Liver (tissue), 9 donors: ENCODE results near the gene HCCS. TPM values are rescaled to one million over a fixed set of nuclear protein-coding genes. Genes with fewer than 3 reads are reported as not detected.

ENCODE experiments used
- DNase-seq: peaks from one replicate; pipeline ENCODE4 v3.0.0-alpha.2; 2017; ENCODE audit warnings: low spot score
- H3K27ac ChIP-seq, 2 donors: one replicate each; pipeline ENCODE4 v1.7.0; 2013; ENCODE audit warnings: inconsistent platforms in 2 of 2, low read length in 2 of 2, control low read depth in 1 of 2, low read depth in 1 of 2, mild to moderate bottlenecking in 1 of 2
- H3K27me3 ChIP-seq, 4 donors: one replicate each; pipeline versions ENCODE4 v1.6.1 to v1.7.0; 2013; ENCODE audit warnings: low read length in 3 of 4, inconsistent platforms in 1 of 4, mild to moderate bottlenecking in 1 of 4, moderate library complexity in 1 of 4; ENCODE audit not compliant: control insufficient read depth in 4 of 4, insufficient read depth in 4 of 4
- H3K36me3 ChIP-seq, 4 donors: one replicate each; pipeline versions ENCODE4 v1.6.1 to v1.7.0; 2013; ENCODE audit warnings: low read length in 3 of 4, mild to moderate bottlenecking in 3 of 4, low read depth in 1 of 4, moderate library complexity in 1 of 4; ENCODE audit not compliant: control insufficient read depth in 4 of 4, insufficient read depth in 3 of 4
- H3K4me1 ChIP-seq, 4 donors: one replicate each; pipeline versions ENCODE4 v1.6.1 to v1.7.0; 2013; ENCODE audit warnings: low read length in 3 of 4, mild to moderate bottlenecking in 3 of 4, moderate library complexity in 1 of 4; ENCODE audit not compliant: control insufficient read depth in 4 of 4, insufficient read depth in 4 of 4
- H3K4me3 ChIP-seq, 3 donors: one replicate each; pipeline versions ENCODE4 v1.6.1 to v1.7.0; 2013; ENCODE audit warnings: low read length in 3 of 3, control low read depth in 1 of 3, low read depth in 1 of 3, mild to moderate bottlenecking in 1 of 3
- H3K9ac ChIP-seq, 2 donors: one replicate each; pipeline ENCODE4 v1.7.0; 2013; ENCODE audit warnings: low read length in 2 of 2, mild to moderate bottlenecking in 2 of 2, moderate library complexity in 2 of 2, control low read depth in 1 of 2, low read depth in 1 of 2
- H3K9me3 ChIP-seq, 4 donors: one replicate each; pipeline versions ENCODE4 v1.6.1 to v1.7.0; 2013; ENCODE audit warnings: low read length in 3 of 4; ENCODE audit not compliant: control insufficient read depth in 4 of 4
- EGR1 ChIP-seq, 2 donors: IDR thresholded peaks; 2 replicates each; pipeline ENCODE4 v1.6.1; 2016 to 2018; ENCODE audit warnings: antibody characterized with exemption in 2 of 2, low read depth in 2 of 2
- FOXA1 ChIP-seq: IDR thresholded peaks from 2 replicates; pipeline ENCODE4 v1.6.1; 2016; ENCODE audit warnings: antibody characterized with exemption
- HNF4A ChIP-seq, 2 donors: conservative IDR thresholded peaks; 2 replicates each; pipeline ENCODE4 v1.6.1; 2016; ENCODE audit warnings: antibody characterized with exemption in 2 of 2, mild to moderate bottlenecking in 2 of 2
- HNF4G ChIP-seq: IDR thresholded peaks from 2 replicates; pipeline ENCODE4 v1.6.1; 2016; ENCODE audit warnings: antibody characterized with exemption
- JUND ChIP-seq, 2 donors: IDR thresholded peaks; 2 replicates each; pipeline ENCODE4 v1.6.1; 2016; ENCODE audit warnings: antibody characterized with exemption in 2 of 2
- NR2F2 ChIP-seq: IDR thresholded peaks from 2 replicates; pipeline ENCODE4 v1.6.1; 2016; ENCODE audit warnings: antibody characterized with exemption
- RAD21 ChIP-seq, 2 donors: IDR thresholded peaks; 2 replicates each; pipeline ENCODE4 v1.6.1; 2016; ENCODE audit warnings: antibody characterized with exemption in 2 of 2, mild to moderate bottlenecking in 2 of 2
- RXRA ChIP-seq, 2 donors: IDR thresholded peaks; 2 replicates each; pipeline ENCODE4 v1.6.1; 2017 to 2018; ENCODE audit warnings: antibody characterized with exemption in 2 of 2, mild to moderate bottlenecking in 1 of 2
- SP1 ChIP-seq: IDR thresholded peaks from 2 replicates; pipeline ENCODE4 v1.6.1; 2018; ENCODE audit warnings: antibody characterized with exemption, mild to moderate bottlenecking
- TAF1 ChIP-seq: conservative IDR thresholded peaks from 2 replicates; pipeline ENCODE4 v1.6.1; 2016; ENCODE audit warnings: antibody characterized with exemption, mild to moderate bottlenecking
- WGBS: extraction: QIAGEN DNeasy Blood & Tissue Kit; methylation state at CpG from one replicate; pipeline ENCODE4 v1.1.7; 2013; 5-methylcytosine and 5-hydroxymethylcytosine counted together
- polyA plus RNA-seq, 2 donors: library from polyadenylated mRNA; stranded (reverse) in 1 of 2; unstranded in 1 of 2; fragments of 200-250 nt in 1 of 2; fragments of >200 nt in 1 of 2; fragmentation: Nextera tagmentation in 1 of 2; extraction: Ambion mirVana in 1 of 2; gene quantifications; one replicate each; pipeline versions ENCODE4 v1.2.1 to v1.2.3, GENCODE V29; 2013 to 2015
- total RNA-seq, 2 donors: library from RNA; depleted of rRNA; stranded (reverse); fragments of >200 nt; gene quantifications; one replicate each; pipeline ENCODE4 v1.2.3, GENCODE V29; 2014
- TF ChIP-seq, protein P1 (sequence below): IDR thresholded peaks from 2 replicates; pipeline ENCODE4 v1.6.1; 2016; ENCODE audit warnings: antibody characterized with exemption, mild to moderate bottlenecking
- TF ChIP-seq, protein P2 (sequence below): fragments of 150-350 bp; IDR thresholded peaks from 2 replicates; pipeline ENCODE4 v1.5.1; 2017; ENCODE audit warnings: improper control_type of control experiment, low read depth, low read length; ENCODE audit not compliant: missing input control
- TF ChIP-seq, protein P3 (sequence below): IDR thresholded peaks from 2 replicates; pipeline ENCODE4 v1.6.1; 2016; ENCODE audit warnings: antibody characterized with exemption
- donor health status: healthy.
- donor health status: healthy.
- donor health status: healthy.
- donor health status: healthy.
- donor health status: healthy.

Gene HCCS
- total and polyA plus RNA-seq, 4 donors, result 11.2 to 16.0 (median 14.3) TPM

DNA sequence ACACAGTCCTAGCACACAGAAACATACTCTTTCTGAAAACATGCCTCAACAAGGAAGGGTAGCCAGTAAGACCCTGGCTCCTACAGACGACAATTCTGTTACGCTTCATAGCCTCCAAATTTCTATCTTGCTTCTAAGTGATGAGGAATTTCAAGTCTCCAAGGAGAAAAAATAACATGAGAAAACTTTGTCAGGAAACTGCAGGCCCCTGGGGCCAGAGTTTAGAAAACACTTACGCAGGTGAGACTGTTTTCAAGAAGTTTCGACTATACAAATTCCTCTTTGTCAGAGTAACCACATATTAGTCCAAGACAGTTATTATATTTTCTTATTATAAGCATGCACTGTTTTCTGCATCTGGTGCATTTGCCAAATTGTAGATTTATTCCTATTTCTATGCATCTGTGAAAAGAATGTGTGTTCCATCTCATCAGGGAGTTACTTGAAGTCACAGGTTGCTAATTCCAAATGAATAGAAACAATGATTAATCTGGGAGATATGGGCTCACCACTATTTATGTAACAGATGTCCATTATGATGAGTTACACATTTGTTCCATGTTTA is 30.3 kb upstream of the HCCS start:
- 94% methylated on average over 4 of the region's 4 CpGs for WGBS
- H3K4me3 ChIP-seq, result no peak overlapping the region
- TF ChIP-seq SP1 (no peak), RAD21 (IDR thresholded peaks at IDR 0.05) (no peak), HNF4G (no peak), EGR1 (IDR thresholded peaks at IDR 0.05; ENCODE audit: low read depth in 2 of 2) (no peak), NR2F2 (no peak)
- TF ChIP-seq, protein P1, sequence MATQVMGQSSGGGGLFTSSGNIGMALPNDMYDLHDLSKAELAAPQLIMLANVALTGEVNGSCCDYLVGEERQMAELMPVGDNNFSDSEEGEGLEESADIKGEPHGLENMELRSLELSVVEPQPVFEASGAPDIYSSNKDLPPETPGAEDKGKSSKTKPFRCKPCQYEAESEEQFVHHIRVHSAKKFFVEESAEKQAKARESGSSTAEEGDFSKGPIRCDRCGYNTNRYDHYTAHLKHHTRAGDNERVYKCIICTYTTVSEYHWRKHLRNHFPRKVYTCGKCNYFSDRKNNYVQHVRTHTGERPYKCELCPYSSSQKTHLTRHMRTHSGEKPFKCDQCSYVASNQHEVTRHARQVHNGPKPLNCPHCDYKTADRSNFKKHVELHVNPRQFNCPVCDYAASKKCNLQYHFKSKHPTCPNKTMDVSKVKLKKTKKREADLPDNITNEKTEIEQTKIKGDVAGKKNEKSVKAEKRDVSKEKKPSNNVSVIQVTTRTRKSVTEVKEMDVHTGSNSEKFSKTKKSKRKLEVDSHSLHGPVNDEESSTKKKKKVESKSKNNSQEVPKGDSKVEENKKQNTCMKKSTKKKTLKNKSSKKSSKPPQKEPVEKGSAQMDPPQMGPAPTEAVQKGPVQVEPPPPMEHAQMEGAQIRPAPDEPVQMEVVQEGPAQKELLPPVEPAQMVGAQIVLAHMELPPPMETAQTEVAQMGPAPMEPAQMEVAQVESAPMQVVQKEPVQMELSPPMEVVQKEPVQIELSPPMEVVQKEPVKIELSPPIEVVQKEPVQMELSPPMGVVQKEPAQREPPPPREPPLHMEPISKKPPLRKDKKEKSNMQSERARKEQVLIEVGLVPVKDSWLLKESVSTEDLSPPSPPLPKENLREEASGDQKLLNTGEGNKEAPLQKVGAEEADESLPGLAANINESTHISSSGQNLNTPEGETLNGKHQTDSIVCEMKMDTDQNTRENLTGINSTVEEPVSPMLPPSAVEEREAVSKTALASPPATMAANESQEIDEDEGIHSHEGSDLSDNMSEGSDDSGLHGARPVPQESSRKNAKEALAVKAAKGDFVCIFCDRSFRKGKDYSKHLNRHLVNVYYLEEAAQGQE, result no peak
- TF ChIP-seq, protein P2, sequence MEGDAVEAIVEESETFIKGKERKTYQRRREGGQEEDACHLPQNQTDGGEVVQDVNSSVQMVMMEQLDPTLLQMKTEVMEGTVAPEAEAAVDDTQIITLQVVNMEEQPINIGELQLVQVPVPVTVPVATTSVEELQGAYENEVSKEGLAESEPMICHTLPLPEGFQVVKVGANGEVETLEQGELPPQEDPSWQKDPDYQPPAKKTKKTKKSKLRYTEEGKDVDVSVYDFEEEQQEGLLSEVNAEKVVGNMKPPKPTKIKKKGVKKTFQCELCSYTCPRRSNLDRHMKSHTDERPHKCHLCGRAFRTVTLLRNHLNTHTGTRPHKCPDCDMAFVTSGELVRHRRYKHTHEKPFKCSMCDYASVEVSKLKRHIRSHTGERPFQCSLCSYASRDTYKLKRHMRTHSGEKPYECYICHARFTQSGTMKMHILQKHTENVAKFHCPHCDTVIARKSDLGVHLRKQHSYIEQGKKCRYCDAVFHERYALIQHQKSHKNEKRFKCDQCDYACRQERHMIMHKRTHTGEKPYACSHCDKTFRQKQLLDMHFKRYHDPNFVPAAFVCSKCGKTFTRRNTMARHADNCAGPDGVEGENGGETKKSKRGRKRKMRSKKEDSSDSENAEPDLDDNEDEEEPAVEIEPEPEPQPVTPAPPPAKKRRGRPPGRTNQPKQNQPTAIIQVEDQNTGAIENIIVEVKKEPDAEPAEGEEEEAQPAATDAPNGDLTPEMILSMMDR, result no peak
- TF ChIP-seq, protein P3, sequence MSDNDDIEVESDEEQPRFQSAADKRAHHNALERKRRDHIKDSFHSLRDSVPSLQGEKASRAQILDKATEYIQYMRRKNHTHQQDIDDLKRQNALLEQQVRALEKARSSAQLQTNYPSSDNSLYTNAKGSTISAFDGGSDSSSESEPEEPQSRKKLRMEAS, result no peak
- peaks cover 0 to 3% (median 0%) of the 10 kb centered on the region in 4 donors for H3K9me3 ChIP-seq
- H3K4me1 ChIP-seq, result no peaks in the 10 kb centered on the region
- no peaks in the 10 kb centered on the region for H3K36me3 ChIP-seq
- H3K27ac ChIP-seq, result no peak overlapping the region
- H3K9ac ChIP-seq, result no peak overlapping the region
- H3K27me3 ChIP-seq, result no peaks in the 10 kb centered on the region
- DNase-seq, result no peak

DNA sequence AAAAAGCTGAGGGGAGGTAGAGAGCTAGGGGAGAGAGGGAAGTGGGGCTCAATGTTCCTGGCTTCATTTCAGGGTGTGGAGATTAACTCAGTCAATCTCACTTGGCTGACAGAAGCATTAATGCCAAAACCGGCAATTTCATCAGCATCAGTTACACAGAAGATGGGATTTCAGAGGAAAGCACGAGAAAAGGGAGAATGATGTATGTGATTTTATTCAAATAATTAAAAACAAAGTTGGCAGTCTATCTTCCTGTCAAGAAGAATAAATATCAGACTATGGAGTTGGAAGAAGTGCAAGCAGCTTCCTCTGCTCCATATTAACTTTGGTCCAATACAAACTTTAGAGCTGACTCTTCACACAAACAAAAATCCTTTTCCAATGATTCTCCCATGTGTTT is 29.6 kb upstream of the HCCS start:
- Histone ChIP-seq H3K4me1 (no peaks in the 10 kb centered on the region), H3K9ac (no peak overlapping the region), H3K9me3 (peaks cover 0 to 3% (median 0%) of the 10 kb centered on the region in 4 donors), H3K27ac (no peak overlapping the region), H3K4me3 (no peak overlapping the region), H3K27me3 (no peaks in the 10 kb centered on the region), H3K36me3 (no peaks in the 10 kb centered on the region)
- TF ChIP-seq TAF1 (no peak), SP1 (no peak), JUND (IDR thresholded peaks at IDR 0.05) (no peak), RXRA (IDR thresholded peaks at IDR 0.05) (no peak), EGR1 (IDR thresholded peaks at IDR 0.05; ENCODE audit: low read depth in 2 of 2) (no peak), HNF4A (conservative IDR thresholded peaks at IDR 0.05) (no peak)
- WGBS, result 88% methylated on average over 2 of the region's 2 CpGs
- DNase-seq, result no peak

DNA sequence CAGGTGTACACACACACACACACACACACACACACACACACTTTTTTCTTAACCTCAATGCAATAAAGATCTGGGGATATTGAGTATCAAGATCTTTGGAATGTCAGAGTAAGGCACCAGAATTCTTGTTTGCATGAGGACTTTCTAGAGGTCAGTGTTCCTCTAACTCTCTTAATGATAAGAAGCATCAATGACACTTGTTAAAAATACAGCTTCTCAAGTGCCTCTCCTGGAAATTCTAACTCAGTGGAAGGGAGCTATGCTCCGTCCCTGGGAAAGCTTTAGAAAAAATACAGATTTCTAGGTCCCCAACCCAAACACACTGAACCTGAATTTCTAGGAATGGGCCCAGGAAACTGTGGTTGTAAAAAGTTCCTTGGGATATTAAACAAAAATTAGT is 25.8 kb upstream of the HCCS start:
- Histone ChIP-seq H3K4me1 (no peaks in the 10 kb centered on the region), H3K36me3 (no peaks in the 10 kb centered on the region), H3K9ac (no peak overlapping the region), H3K27ac (no peak overlapping the region), H3K27me3 (no peaks in the 10 kb centered on the region), H3K4me3 (no peak overlapping the region), H3K9me3 (no peaks in the 10 kb centered on the region)
- WGBS, result 77% methylated on average over 1 of the region's 1 CpG
- no peak for DNase-seq
- TF ChIP-seq, protein P2, result no peak
- TF ChIP-seq, protein P1, result no peak
- TF ChIP-seq RXRA (IDR thresholded peaks at IDR 0.05) (no peak), HNF4G (no peak), EGR1 (IDR thresholded peaks at IDR 0.05; ENCODE audit: low read depth in 2 of 2) (no peak), SP1 (no peak), TAF1 (no peak), NR2F2 (no peak), FOXA1 (no peak)
